Psoas muscle (tissue), 8 donors: ENCODE data around the gene SYMPK. TPM values are rescaled to one million over a fixed set of nuclear protein-coding genes. Genes with fewer than 3 reads are reported as not detected.

Experiments
- ATAC-seq, 4 donors: fragments of 200-7000 bp; cut with Tn5 transposase; one replicate each; pipeline ENCODE4 v1.9.1; 2020; ENCODE audit warnings: moderate library complexity in 3 of 4, mild to moderate bottlenecking in 2 of 4
- DNase-seq, 2 donors: peaks; one replicate each; pipeline ENCODE4 v3.0.0-alpha.2; 2020
- H3K27ac ChIP-seq: fragments of 200-600 bp; one replicate; pipeline ENCODE4 v1.8.0; 2022
- H3K27me3 ChIP-seq, 3 donors: fragments of 200-600 bp in 1 of 3; one replicate each; pipeline versions ENCODE4 v1.6.1 to v1.8.0; 2013 to 2022; ENCODE audit warnings: low read length in 2 of 3, mild to moderate bottlenecking in 2 of 3, moderate library complexity in 1 of 3; ENCODE audit not compliant: insufficient read depth in 3 of 3
- H3K36me3 ChIP-seq, 2 donors: fragments of 200-600 bp in 1 of 2; one replicate each; pipeline versions ENCODE4 v1.6.1 to v1.8.0; 2013 to 2022; ENCODE audit warnings: low read depth in 1 of 2, mild to moderate bottlenecking in 1 of 2, moderate library complexity in 1 of 2; ENCODE audit not compliant: insufficient read depth in 1 of 2
- H3K4me1 ChIP-seq: fragments of 200-600 bp; one replicate; pipeline ENCODE4 v1.8.0; 2022
- H3K4me3 ChIP-seq: fragments of 200-600 bp; one replicate; pipeline ENCODE4 v1.8.0; 2022; ENCODE audit warnings: mild to moderate bottlenecking
- H3K9me3 ChIP-seq: fragments of 200-600 bp; one replicate; pipeline ENCODE4 v1.8.0; 2022
- WGBS, 3 donors: extraction: QIAGEN DNeasy Blood & Tissue Kit; methylation state at CpG; one replicate each; pipeline versions ENCODE4 v1.1.6 to v1.1.7; 2013; 5-methylcytosine and 5-hydroxymethylcytosine counted together
- intact Hi-C, 2 donors: fragments of 100-400 bp; cut with DNase I; formaldehyde crosslinking; loops; one replicate each; pipeline versions ENCODE4 v1.11.0 to v1.14.2; 2022
- polyA plus RNA-seq, 3 donors: library from polyadenylated mRNA; stranded (reverse); fragments of 200-250 nt; gene quantifications; one replicate each; pipeline ENCODE4 v1.2.3, GENCODE V29; 2013
- total RNA-seq, 4 donors: library from RNA; stranded (reverse); fragmentation: NEBNext Ultra II Directional in 2 of 4; extraction: Animal tissue kit (Norgen Biotek cat#: 25700) in 2 of 4; gene quantifications; one replicate each; pipeline versions ENCODE4 v1.2.1 to v1.2.4, GENCODE V29; 2021 to 2023
- TF ChIP-seq, protein P1 (sequence below): fragments of 200-600 bp; IDR thresholded peaks from one replicate; pipeline ENCODE4 v1.8.0; 2022; ENCODE audit warnings: antibody characterized with exemption
- donor health status: healthy with polysubstance abuse.
- donor health status: DM: no; HTN: no; CAD: no; lungs with moderate emphysema.
- donor health status: Bipolar disorder and iron deficiency.
- donor health status: healthy.
- donor health status: DM: yes; HTN: yes; CAD: no.
- donor health status: DM: no; HTN: no; CAD: no.
- donor health status: DM: no; HTN: no; CAD: no.
- donor health status: DM: yes; HTN: yes; CAD: no.

SYMPK gene
- total and polyA plus RNA-seq, 7 donors, result 27.6 to 80.3 (median 47.6) TPM

- ATAC-seq (no peak), DNase-seq (no peak)
- H3K36me3 ChIP-seq, result peaks cover 0 to 5% of the 10 kb centered on the region in 2 donors
- H3K4me3 ChIP-seq, result no peak overlapping the region
- H3K4me1 ChIP-seq, result peaks cover 16% of the 10 kb centered on the region
- intact Hi-C loops, result no loop called here
- no peaks in the 10 kb centered on the region for H3K9me3 ChIP-seq
- H3K27ac ChIP-seq, result no peak overlapping the region
- WGBS, 3 donors, result 67 to 80% (median 74%) methylated on average over 10 of the region's 10 CpGs
- TF ChIP-seq, protein P1, sequence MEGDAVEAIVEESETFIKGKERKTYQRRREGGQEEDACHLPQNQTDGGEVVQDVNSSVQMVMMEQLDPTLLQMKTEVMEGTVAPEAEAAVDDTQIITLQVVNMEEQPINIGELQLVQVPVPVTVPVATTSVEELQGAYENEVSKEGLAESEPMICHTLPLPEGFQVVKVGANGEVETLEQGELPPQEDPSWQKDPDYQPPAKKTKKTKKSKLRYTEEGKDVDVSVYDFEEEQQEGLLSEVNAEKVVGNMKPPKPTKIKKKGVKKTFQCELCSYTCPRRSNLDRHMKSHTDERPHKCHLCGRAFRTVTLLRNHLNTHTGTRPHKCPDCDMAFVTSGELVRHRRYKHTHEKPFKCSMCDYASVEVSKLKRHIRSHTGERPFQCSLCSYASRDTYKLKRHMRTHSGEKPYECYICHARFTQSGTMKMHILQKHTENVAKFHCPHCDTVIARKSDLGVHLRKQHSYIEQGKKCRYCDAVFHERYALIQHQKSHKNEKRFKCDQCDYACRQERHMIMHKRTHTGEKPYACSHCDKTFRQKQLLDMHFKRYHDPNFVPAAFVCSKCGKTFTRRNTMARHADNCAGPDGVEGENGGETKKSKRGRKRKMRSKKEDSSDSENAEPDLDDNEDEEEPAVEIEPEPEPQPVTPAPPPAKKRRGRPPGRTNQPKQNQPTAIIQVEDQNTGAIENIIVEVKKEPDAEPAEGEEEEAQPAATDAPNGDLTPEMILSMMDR, result no peak
- no peaks in the 10 kb centered on the region for H3K27me3 ChIP-seq
These were observed 42.1 kb upstream of the SYMPK start for GRCh38 chr19:45905011-45905410.

DNA sequence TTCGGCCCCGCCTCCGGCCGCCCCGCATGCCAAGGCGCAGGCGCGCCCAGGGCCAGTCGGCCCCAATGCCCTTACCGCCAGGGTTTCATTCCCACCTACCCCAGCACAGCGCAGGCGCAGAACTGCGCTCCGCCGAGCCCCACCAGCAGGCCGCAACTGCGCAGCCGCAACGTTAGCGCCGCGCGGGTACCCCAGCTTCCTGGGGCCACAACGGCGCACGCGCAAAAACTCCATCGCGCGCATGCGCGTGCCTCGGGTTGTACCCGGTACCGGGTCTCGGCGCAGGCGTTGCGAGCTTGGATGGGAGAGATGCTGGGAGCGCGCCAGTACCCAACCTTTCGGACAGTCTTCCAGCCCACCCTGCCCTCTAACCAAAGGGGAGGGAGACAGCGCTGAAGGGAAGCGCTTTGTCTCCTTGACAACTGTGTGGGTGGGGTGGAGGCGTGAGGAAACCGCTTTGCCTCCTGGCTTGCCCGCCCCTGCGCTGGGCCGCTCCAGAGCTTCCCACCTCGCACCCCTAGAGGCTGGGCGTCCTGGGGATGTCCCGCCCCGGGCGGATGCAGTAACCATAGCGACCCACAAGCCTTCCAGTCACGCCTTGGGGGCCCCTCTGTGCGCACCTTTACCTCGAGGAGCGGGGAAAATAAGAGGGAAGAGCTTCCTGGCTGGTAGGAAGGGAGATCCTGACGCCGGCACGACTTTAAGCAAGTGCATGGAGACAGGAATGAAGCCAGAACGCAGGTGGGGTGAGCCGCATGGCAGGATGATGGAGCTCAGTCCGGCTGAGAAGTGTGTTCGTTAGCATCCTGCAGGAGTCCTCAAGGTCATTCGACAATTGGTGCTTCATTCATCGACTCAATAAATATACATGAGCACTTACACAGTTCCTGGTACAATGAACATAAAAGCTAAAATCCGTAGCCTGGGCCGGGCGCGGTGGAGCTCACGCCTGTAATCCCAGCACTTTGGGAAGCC, 40.0 kb upstream of the SYMPK start:
- WGBS, 3 donors, result 1% methylated on average over 61 to 73 of the region's 73 CpGs
- H3K27ac ChIP-seq, result peak overlapping the region; percentile 74
- H3K4me1 ChIP-seq, result peaks cover 16% of the 10 kb centered on the region
- intact Hi-C loops, result no loop called here
- H3K4me3 ChIP-seq, result peak overlapping the region; percentile 91
- ATAC-seq (peak; percentile 97 to 98 (median 98)), DNase-seq (peak; percentile 98 to 100)
- no peaks in the 10 kb centered on the region for H3K9me3 ChIP-seq
- H3K27me3 ChIP-seq, result no peaks in the 10 kb centered on the region
- peaks cover 0 to 26% of the 10 kb centered on the region in 2 donors for H3K36me3 ChIP-seq
- TF ChIP-seq, protein P1, result no peak

- Histone ChIP-seq H3K27me3 (no peaks in the 10 kb centered on the region), H3K27ac (peak within 1 kb of the TSS; percentile 74), H3K4me3 (peak within 1 kb of the TSS; percentile 91), H3K36me3 (peaks cover 0 to 35% of the 10 kb centered on the region in 2 donors), H3K4me1 (peaks cover 16% of the 10 kb centered on the region), H3K9me3 (no peaks in the 10 kb centered on the region)
- peak in 1 of 4 donors; percentile 2 for ATAC-seq
- DNase-seq, result no peak
- intact Hi-C loops, result no loop called here
- 0 to 2% (median 1%) methylated on average over 32 to 47 of the region's 47 CpGs for WGBS, 3 donors
- TF ChIP-seq, protein P1, result no peak
These were observed 39.1 kb upstream of the SYMPK start, which contains the start of gene MYPOP for GRCh38 chr19:45901912-45902650. TSS of gene MYPOP (minus strand) at chr19:45902613. CDS start at chr19:45901773, 840 bp downstream.

DNA sequence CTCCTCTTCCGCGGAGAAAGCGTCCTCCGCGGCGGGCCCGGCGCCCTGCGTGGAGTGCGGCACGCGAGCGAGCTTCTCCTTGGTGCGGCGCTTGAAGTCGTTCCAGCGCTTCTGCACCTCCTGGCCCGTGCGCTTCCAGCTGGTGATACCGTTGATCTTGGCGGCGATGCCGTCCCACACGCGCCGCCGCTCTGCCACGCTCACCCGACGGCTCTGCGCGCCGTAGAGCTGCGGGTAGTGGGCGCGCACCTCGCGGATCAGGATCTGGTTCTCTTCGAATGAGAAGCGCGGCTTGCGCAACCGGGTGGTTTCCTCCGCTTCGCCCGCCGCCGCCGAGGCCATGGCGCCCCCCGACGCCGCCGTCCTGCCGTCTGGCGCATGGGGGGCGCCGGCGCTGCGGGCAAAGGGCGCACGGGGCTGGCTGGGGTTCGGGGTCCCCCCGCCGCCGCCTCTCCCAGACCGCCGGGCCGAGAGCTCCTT, 38.5 kb upstream of the SYMPK start:
- Histone ChIP-seq H3K4me3 (peak overlapping the region; percentile 91), H3K27me3 (no peaks in the 10 kb centered on the region), H3K9me3 (no peaks in the 10 kb centered on the region), H3K36me3 (peaks cover 0 to 38% of the 10 kb centered on the region in 2 donors), H3K27ac (peak overlapping the region; percentile 9), H3K4me1 (peaks cover 16% of the 10 kb centered on the region)
- 9 to 13% (median 9%) methylated on average over 46 to 69 of the region's 69 CpGs for WGBS, 3 donors
- DNase-seq (peak in 1 of 2 donors; percentile 68), ATAC-seq (no peak)
- TF ChIP-seq, protein P1, result no peak
- intact Hi-C loops, result no loop called here
